HG02571 (cell line): Measurements from ENCODE around the gene ESR2.
"Not testable (repeated sequence)": the region's sequence is repeated elsewhere in the genome, so short reads cannot be mapped to it uniquely, and the experiment has no call there.

Experiments
- ATAC-seq: cut with Tn5 transposase; IDR thresholded peaks from one replicate; pipeline ENCODE4 v1.9.1; 2021; ENCODE audit warnings: mild to moderate bottlenecking, moderate library complexity; ENCODE audit not compliant: unreplicated experiment

ESR2 gene

GRCh38 chr14:64158608-64159007, 135.6 kb downstream of the ESR2 start:
- no peak for ATAC-seq

- ATAC-seq, result no peak
Observed at GRCh38 chr14:64149921-64150320, 144.2 kb downstream of the ESR2 start.

GRCh38 chr14:64147126-64147790, 146.9 kb downstream of the ESR2 start:
- no peak for ATAC-seq

GRCh38 chr14:64137657-64138290, 156.4 kb downstream of the ESR2 start:
- ATAC-seq, result no peak

GRCh38 chr14:64126548-64126947, 167.6 kb downstream of the ESR2 start:
- ATAC-seq, result no peak

- ATAC-seq, result no peak
Observed at GRCh38 chr14:64125270-64125669, 168.9 kb downstream of the ESR2 start.

- no peak for ATAC-seq
Observed at GRCh38 chr14:64123241-64123822, 170.8 kb downstream of the ESR2 start.

- no peak for ATAC-seq
Observed at GRCh38 chr14:64119980-64120379, 174.2 kb downstream of the ESR2 start.

- ATAC-seq, result no peak
Observed at GRCh38 chr14:64119500-64119899, 174.7 kb downstream of the ESR2 start.

- ATAC-seq, result no peak
Observed at GRCh38 chr14:64118892-64119291, 175.3 kb downstream of the ESR2 start.

GRCh38 chr14:64118403-64118742, 175.8 kb downstream of the ESR2 start:
- ATAC-seq, result not testable (repeated sequence)

- ATAC-seq, result no peak
Observed at GRCh38 chr14:64117671-64118402, 176.3 kb downstream of the ESR2 start.

GRCh38 chr14:64115401-64115800, 178.8 kb downstream of the ESR2 start:
- ATAC-seq, result no peak

- ATAC-seq, result no peak
Observed at GRCh38 chr14:64114796-64115195, 179.4 kb downstream of the ESR2 start.

- ATAC-seq, result no peak
Observed at GRCh38 chr14:64114166-64114565, 180.0 kb downstream of the ESR2 start.

GRCh38 chr14:64112867-64113678, 181.1 kb downstream of the ESR2 start:
- no peak for ATAC-seq

GRCh38 chr14:64110802-64111201, 183.4 kb downstream of the ESR2 start:
- ATAC-seq, result no peak

- no peak for ATAC-seq
Observed at GRCh38 chr14:64109819-64110554, 184.2 kb downstream of the ESR2 start.

- ATAC-seq, result no peak
Observed at GRCh38 chr14:64107438-64107837, 186.7 kb downstream of the ESR2 start.

GRCh38 chr14:64098120-64098519, 196.1 kb downstream of the ESR2 start:
- ATAC-seq, result no peak
